Calu3 (cell line): ENCODE data around the gene IGSF3. TPM values are rescaled to one million over a fixed set of nuclear protein-coding genes. Genes with fewer than 3 reads are reported as not detected.
"Not testable (repeated sequence)": the region's sequence is repeated elsewhere in the genome, so short reads cannot be mapped to it uniquely, and the experiment has no call there.

ENCODE experiments used
- BruUV-seq: library from RNA; stranded (reverse); fragments of 400-500 nt; replicated peaks from 2 replicates; lab custom pipeline; 2021; lab: Mats Ljungman, UMichigan
- CTCF ChIA-PET: fragments of 300-600 bp; sonication (Branson Sonifier 250); formaldehyde crosslinking; loops from one replicate; lab custom pipeline; 2022; ENCODE audit warnings: antibody characterized with exemption; lab: Charles Lee
- DNase-seq: peaks from one replicate; pipeline ENCODE4 v3.0.0; 2022
- H3K27ac Mint-ChIP-seq: one replicate; pipeline ENCODE4 v1.8.0; 2022; ENCODE audit warnings: mixed read lengths; ENCODE audit not compliant: unreplicated experiment
- H3K27me3 Mint-ChIP-seq: one replicate; pipeline ENCODE4 v1.8.0; 2022; ENCODE audit warnings: mixed read lengths; ENCODE audit not compliant: unreplicated experiment
- H3K36me3 Mint-ChIP-seq: one replicate; pipeline ENCODE4 v1.8.0; 2022; ENCODE audit warnings: mild to moderate bottlenecking, moderate library complexity, mixed read lengths; ENCODE audit not compliant: insufficient read depth, unreplicated experiment
- H3K4me1 Mint-ChIP-seq: one replicate; pipeline ENCODE4 v1.8.0; 2022; ENCODE audit warnings: mild to moderate bottlenecking, low read depth, mixed read lengths; ENCODE audit not compliant: unreplicated experiment
- H3K4me3 Mint-ChIP-seq: one replicate; pipeline ENCODE4 v1.8.0; 2022; ENCODE audit warnings: mild to moderate bottlenecking, low read depth, moderate library complexity, mixed read lengths; ENCODE audit not compliant: unreplicated experiment
- H3K9me3 Mint-ChIP-seq: one replicate; pipeline ENCODE4 v1.8.0; 2022; ENCODE audit warnings: low read depth, mixed read lengths; ENCODE audit not compliant: unreplicated experiment
- intact Hi-C: fragments of 100-400 bp; cut with micrococcal nuclease; formaldehyde crosslinking; loops from one replicate; pipeline ENCODE4 v1.10.0; 2022; ENCODE audit not compliant: unreplicated experiment
- total RNA-seq: library from RNA; stranded (reverse); gene quantifications from 2 replicates; pipeline ENCODE4 v1.2.3, GENCODE V29; 2022

The IGSF3 gene
- total RNA-seq, 1 experiment from 2014 or later, result 15.3 TPM

DNA sequence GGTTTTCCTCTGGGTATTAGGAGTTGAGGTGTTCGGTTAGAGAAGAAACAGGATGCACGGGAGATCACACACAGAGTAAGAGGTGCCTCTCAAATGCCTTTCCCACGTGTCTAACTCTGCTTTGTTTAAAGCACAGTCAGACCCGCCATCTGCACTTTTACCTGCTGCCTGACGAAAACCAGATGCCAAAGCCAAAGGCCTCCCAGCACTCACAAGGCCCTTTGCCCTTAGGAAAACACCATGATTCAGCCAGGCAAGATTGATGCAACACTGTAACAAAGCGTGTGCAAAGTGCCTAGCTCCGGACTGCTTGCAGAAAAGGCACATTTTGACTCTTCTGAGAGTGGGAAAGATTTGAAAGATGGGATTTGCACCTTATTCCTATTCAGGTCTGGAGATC, 19.2 kb downstream of the IGSF3 start:
- H3K4me3 Mint-ChIP-seq, BruUV-seq, H3K27ac Mint-ChIP-seq, H3K36me3 Mint-ChIP-seq, H3K27me3 Mint-ChIP-seq, intact Hi-C loops, CTCF ChIA-PET, H3K9me3 Mint-ChIP-seq, DNase-seq: not testable (repeated sequence)
- H3K4me1 Mint-ChIP-seq, result peaks cover 35% of the 10 kb centered on the region

DNA sequence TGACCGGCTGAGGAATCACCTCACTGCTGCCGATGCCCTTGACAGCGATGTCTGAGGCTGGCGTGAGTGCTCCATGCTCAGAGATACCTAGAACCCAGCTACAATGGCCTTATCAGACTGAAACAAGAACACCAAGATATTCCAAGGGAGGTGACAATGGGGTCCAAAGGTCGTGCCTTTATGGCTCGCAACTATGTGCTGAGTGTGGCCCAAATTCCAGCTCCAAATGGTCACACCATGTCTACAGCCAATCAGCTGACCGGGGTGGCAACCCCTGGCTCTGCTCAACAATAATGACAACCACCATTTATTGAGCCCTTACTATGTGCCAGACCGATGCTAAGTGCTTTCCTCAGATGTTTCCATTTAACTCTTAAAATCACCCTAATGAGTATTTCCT, 20.3 kb downstream of the IGSF3 start:
- CTCF ChIA-PET, H3K36me3 Mint-ChIP-seq, H3K27me3 Mint-ChIP-seq, BruUV-seq, DNase-seq, H3K9me3 Mint-ChIP-seq: not testable (repeated sequence)
- Mint-ChIP-seq H3K4me1 (peaks cover 45% of the 10 kb centered on the region), H3K27ac (peak overlapping the region; percentile 76), H3K4me3 (peak overlapping the region; percentile 7)
- intact Hi-C loops, result loop anchor here (1.0 kb wide), 1 partner anchor 19 kb away; no protein-coding TSS in a partner anchor

DNA sequence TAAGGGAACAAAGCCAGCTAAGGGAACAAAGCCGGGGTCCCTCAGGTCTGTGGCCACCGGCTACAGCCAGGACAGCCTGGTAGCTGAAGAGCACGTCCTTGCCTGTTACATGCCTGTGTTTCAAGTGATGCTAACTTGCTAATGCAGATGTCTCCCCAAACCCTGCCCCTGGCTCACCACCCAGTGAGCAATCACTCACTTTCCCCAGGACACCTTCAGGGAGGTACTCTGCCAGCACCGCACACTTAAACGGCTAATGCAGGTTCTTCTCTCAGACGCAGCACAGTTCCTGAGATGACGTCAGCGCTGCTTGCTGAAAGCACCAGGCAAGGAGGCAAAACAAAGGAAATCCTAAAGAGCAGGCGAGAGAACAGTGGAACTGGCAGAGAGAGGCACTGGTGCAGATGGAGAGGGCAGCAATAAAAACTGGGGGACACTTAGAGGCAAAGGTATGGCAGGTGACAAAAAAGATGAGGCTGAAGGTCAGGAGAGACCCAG, 20.8 kb downstream of the IGSF3 start:
- intact Hi-C loops, result loop anchor here (1.0 kb wide), 1 partner anchor 20 kb away; no protein-coding TSS in a partner anchor
- BruUV-seq, H3K9me3 Mint-ChIP-seq, H3K27me3 Mint-ChIP-seq, CTCF ChIA-PET: not testable (repeated sequence)
- H3K27ac Mint-ChIP-seq, result peak overlapping the region; percentile 76
- peak; percentile 7 for DNase-seq
- peaks cover 10% of the 10 kb centered on the region for H3K36me3 Mint-ChIP-seq
- peak overlapping the region; percentile 7 for H3K4me3 Mint-ChIP-seq
- H3K4me1 Mint-ChIP-seq, result peaks cover 50% of the 10 kb centered on the region

DNA sequence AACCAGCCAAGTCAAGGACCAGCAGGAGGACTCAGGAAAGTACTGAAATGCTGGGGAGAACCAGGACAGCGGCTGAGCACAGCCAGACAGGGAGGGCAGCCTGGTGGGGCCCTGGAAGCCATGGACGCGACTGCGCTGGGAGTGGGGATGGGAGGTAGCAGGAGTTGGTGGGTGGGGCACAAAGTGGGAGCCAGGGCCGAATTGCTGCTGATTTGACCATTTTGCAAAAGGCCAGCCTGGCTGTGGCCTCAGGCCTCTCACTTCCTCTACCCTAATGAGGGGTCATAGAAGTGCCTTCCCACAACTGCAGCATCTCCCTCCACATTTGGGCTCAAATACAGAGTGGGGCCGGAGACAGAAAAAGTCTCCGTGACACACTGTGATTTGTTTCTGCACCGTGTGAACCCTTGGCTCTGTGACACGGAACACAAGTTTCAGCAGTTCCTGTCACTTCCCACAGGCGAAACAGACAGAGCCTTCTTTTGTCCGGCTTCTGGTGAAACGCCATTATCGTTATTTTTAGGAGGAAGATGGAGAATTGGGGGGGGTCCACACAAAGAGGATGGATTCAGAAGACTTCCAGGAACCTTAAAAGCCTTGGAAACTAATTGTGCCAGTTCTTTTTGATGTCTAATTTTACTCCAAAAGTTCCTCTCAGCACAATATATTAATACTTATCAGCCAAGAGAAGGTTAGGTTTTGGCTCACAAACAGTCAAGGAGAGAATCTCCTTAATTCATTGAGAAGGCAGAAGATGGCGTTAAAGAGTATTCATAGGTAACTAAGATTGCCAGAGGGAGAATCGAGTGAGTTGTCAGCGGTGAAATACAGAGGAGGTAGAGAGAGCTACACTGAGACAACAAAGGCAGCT, 21.5 kb downstream of the IGSF3 start:
- CTCF ChIA-PET, H3K27me3 Mint-ChIP-seq, intact Hi-C loops, DNase-seq, H3K9me3 Mint-ChIP-seq, BruUV-seq: not testable (repeated sequence)
- Mint-ChIP-seq H3K27ac (peak overlapping the region; percentile 76), H3K4me1 (peaks cover 57% of the 10 kb centered on the region), H3K4me3 (peak overlapping the region; percentile 7), H3K36me3 (peaks cover 10% of the 10 kb centered on the region)

DNA sequence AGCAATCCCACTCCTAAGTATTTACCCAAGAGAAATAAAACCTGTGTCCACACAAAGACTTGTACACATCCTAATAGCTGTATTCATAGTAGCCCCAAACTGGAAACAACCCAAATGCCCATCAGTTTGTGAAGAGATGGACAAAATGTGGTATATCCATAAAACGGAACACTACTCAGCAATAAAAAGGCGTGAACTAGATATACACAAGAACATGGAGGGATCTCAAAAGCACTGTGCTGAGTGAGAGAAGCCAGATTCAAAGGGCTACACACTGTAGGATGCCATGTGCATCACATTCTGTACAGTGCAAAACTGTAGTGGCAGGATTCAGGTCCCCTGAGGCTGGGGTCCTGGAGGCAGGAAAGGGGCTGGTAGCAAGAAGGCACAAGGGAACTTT, 22.5 kb downstream of the IGSF3 start:
- BruUV-seq, H3K27ac Mint-ChIP-seq, CTCF ChIA-PET, H3K9me3 Mint-ChIP-seq, DNase-seq, intact Hi-C loops, H3K4me3 Mint-ChIP-seq, H3K27me3 Mint-ChIP-seq: not testable (repeated sequence)
- Mint-ChIP-seq H3K36me3 (peaks cover 10% of the 10 kb centered on the region), H3K4me1 (peaks cover 62% of the 10 kb centered on the region)

DNA sequence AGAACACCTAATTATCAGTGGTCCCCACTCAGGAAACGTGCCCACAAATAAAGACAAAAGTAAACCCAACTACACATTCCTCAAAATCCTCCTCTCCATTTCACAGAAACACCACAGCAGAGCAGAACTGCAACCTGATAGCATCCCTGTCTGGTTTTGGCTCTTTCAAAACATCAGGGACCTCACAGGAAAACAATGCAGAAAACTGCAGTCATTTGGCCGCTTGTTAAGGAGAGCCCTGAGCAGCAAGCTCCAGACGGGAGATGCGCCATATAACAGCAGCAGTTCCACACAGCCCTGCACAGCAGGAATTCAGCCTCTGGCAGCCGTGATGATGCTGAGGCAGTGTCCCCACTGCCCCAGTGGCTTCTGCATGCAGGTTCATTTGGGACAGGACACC, 23.4 kb downstream of the IGSF3 start:
- DNase-seq, H3K4me3 Mint-ChIP-seq, H3K27me3 Mint-ChIP-seq, BruUV-seq, CTCF ChIA-PET, H3K9me3 Mint-ChIP-seq, H3K27ac Mint-ChIP-seq, intact Hi-C loops: not testable (repeated sequence)
- peaks cover 59% of the 10 kb centered on the region for H3K4me1 Mint-ChIP-seq
- peaks cover 10% of the 10 kb centered on the region for H3K36me3 Mint-ChIP-seq

DNA sequence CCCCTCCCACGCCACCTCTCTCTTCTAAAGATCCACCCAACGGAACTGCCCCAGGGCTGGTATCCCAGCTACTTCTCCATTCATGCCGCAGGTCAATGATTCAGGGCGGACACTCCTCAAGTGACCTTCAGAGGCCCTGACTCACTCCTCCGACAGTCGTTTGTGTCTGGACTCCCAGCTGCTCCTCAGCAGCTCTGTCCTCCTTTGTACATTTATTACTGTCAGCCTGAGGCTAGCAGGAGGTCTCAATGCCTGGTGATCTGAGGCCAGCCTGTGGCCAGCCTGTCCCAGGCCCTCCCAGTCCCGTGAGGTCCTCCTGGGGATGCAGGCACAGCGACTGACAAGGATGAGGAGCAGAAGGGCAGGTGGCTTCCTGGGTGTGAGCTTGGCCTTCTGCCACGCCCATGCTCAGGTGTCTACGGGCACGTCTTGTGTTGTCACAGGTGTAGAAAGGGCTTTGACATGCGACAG, 24.2 kb downstream of the IGSF3 start:
- Mint-ChIP-seq H3K4me1 (peaks cover 66% of the 10 kb centered on the region), H3K27ac (peak overlapping the region; percentile 83), H3K36me3 (peaks cover 10% of the 10 kb centered on the region)
- H3K9me3 Mint-ChIP-seq, BruUV-seq, CTCF ChIA-PET, H3K27me3 Mint-ChIP-seq, intact Hi-C loops, H3K4me3 Mint-ChIP-seq: not testable (repeated sequence)
- DNase-seq, result peak; percentile 17

DNA sequence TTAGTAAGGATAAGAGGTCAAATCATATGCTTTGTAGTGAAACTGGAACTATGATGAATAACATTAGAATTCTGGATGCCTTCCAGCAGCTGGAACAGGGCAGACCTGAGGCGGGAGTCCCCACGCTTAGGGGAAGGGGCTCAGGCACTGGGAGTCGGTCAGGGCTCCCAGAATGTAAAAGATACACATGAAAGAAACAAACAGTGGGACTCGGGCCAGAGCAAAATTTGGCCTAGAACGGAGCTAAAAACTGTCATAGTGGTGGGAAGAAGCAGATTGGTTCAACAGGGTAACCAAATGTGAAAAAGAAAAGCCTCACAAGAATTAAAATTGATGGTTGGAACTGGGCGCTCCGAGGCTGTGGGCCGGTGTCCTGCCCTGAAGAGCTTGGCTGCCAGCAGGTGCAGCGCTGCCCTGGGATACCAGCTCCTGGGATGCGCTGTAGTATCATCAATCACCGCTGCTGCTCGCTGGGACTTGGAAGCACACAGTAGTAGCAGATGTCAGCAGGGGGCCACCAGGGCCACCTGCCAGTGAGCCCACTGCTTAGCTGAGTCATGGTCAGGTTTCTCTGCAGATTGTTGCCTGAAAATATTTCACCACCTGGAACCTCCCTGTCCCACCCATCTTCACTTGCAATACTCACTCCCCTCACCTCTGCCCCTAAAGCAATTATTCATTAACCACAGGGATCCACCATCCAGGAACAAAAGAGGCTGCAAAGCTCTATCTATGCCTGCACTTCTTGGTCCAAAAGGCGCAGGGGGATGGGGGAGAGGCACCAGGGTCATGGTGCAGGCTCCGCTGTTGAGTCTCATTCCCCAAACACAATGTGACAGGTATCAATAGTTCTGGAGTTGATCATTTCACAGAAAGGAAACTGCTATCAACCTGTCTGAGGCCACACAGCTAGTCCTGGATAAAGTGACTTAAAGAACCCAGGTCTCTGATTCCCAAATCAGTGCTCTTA, 24.9 kb downstream of the IGSF3 start:
- peak overlapping the region; percentile 83 for H3K27ac Mint-ChIP-seq
- H3K9me3 Mint-ChIP-seq, BruUV-seq, H3K27me3 Mint-ChIP-seq, DNase-seq, intact Hi-C loops, CTCF ChIA-PET: not testable (repeated sequence)
- peak overlapping the region; percentile 32 for H3K4me3 Mint-ChIP-seq
- H3K4me1 Mint-ChIP-seq, result peaks cover 71% of the 10 kb centered on the region
- peaks cover 10% of the 10 kb centered on the region for H3K36me3 Mint-ChIP-seq

DNA sequence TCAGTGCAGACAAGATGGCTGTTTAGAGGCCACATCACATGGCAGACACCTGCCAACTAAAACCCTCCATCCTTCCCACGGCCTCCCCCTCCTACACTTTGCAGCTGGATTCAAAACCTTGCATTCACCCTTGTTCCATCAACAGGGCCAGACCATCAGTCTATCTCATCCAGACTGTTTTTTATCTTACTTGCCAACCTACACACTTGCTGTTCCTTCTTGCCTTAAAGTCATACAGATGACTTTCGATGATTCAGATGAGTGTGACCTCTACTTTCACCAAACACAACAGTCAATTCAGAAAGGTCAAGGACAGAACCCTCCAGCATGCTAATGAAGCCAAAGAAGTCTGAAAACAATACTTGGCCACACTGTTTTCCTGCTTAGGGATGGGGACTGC, 29.9 kb downstream of the IGSF3 start:
- CTCF ChIA-PET, H3K27ac Mint-ChIP-seq, H3K27me3 Mint-ChIP-seq, H3K4me3 Mint-ChIP-seq, H3K36me3 Mint-ChIP-seq, DNase-seq, intact Hi-C loops, H3K9me3 Mint-ChIP-seq, BruUV-seq: not testable (repeated sequence)
- peaks cover 74% of the 10 kb centered on the region for H3K4me1 Mint-ChIP-seq
